H1 (cell line): Measurements from ENCODE around the gene PREB. TPM values are rescaled to one million over a fixed set of nuclear protein-coding genes. Genes with fewer than 3 reads are reported as not detected.

Source experiments
- CREB1 ChIP-seq: IDR thresholded peaks from 2 replicates; pipeline ENCODE4 v1.6.1; 2012; ENCODE audit warnings: inconsistent platforms
- FOSL1 ChIP-seq: IDR thresholded peaks from 2 replicates; pipeline ENCODE4 v1.6.1; 2011; ENCODE audit warnings: mild to moderate bottlenecking, low read depth, low read length, moderate library complexity; ENCODE audit not compliant: insufficient read depth
- GABPA ChIP-seq: IDR thresholded peaks from 2 replicates; pipeline ENCODE4 v1.6.1; 2011; ENCODE audit warnings: mild to moderate bottlenecking, low read length, moderate library complexity, borderline replicate concordance; ENCODE audit not compliant: insufficient read depth
- MAFK ChIP-seq: IDR thresholded peaks from 2 replicates; pipeline ENCODE4 v1.6.1; 2012; ENCODE audit warnings: low read depth, mild to moderate bottlenecking, improper control_type of control experiment, low read length
- SIN3A ChIP-seq, 2 experiments: IDR thresholded peaks in 1 of 2; conservative IDR thresholded peaks in 1 of 2; 2 replicates each; pipeline ENCODE4 v1.6.1; 2011 to 2012; ENCODE audit warnings: low read length in 2 of 2, improper control_type of control experiment in 1 of 2, low read depth in 1 of 2, mild to moderate bottlenecking in 1 of 2
- SIX5 ChIP-seq: IDR thresholded peaks from 2 replicates; pipeline ENCODE4 v1.6.1; 2011; ENCODE audit warnings: mild to moderate bottlenecking, low read depth, low read length
- TBP ChIP-seq: IDR thresholded peaks from 2 replicates; pipeline ENCODE4 v1.6.1; 2011; ENCODE audit warnings: low read depth, low read length, improper control_type of control experiment
- polyA plus RNA-seq, 7 experiments: library from polyadenylated mRNA; depleted of rRNA in 3 of 7; stranded (reverse) in 5 of 7; unstranded in 2 of 7; fragments of >200 nt in 5 of 7; fragments of 200-250 nt in 2 of 7; gene quantifications; 1 replicate in 5 of 7; 2 replicates in 1 of 7; 4 replicates in 1 of 7; pipeline versions ENCODE4 v1.2.1 to v1.2.3, GENCODE V29; 2011 to 2013; ENCODE audit warnings: missing spikeins in 2 of 7, mixed read lengths in 2 of 7
- total RNA-seq: library from RNA; stranded (reverse); fragmentation: NEBNext Ultra II Directional; extraction: Animal tissue kit (Norgen Biotek cat#: 25700); gene quantifications from 2 replicates; pipeline ENCODE4 v1.2.1, GENCODE V29; 2021
- TF ChIP-seq, protein P1 (sequence below): fragments of 300-600 bp; sonication (generic); IDR thresholded peaks from 2 replicates; pipeline ENCODE4 v1.7.1; 2012; ENCODE audit warnings: low read length, moderate library complexity, mild to moderate bottlenecking, inconsistent platforms; ENCODE audit not compliant: insufficient replicate concordance
- TF ChIP-seq, protein P2 (sequence below): IDR thresholded peaks from 2 replicates; pipeline ENCODE4 v1.6.1; 2012; ENCODE audit warnings: inconsistent platforms

PREB gene
- total and polyA plus RNA-seq, 2 of the 8 experiments (the other 6 are each of a cell fraction or from before 2014, with no cell fraction given) = 54.1 to 72.2 TPM

GRCh38 chr2:27138111-27138510 is 3.7 kb upstream of the PREB start (continued):
- TF ChIP-seq, protein P1, sequence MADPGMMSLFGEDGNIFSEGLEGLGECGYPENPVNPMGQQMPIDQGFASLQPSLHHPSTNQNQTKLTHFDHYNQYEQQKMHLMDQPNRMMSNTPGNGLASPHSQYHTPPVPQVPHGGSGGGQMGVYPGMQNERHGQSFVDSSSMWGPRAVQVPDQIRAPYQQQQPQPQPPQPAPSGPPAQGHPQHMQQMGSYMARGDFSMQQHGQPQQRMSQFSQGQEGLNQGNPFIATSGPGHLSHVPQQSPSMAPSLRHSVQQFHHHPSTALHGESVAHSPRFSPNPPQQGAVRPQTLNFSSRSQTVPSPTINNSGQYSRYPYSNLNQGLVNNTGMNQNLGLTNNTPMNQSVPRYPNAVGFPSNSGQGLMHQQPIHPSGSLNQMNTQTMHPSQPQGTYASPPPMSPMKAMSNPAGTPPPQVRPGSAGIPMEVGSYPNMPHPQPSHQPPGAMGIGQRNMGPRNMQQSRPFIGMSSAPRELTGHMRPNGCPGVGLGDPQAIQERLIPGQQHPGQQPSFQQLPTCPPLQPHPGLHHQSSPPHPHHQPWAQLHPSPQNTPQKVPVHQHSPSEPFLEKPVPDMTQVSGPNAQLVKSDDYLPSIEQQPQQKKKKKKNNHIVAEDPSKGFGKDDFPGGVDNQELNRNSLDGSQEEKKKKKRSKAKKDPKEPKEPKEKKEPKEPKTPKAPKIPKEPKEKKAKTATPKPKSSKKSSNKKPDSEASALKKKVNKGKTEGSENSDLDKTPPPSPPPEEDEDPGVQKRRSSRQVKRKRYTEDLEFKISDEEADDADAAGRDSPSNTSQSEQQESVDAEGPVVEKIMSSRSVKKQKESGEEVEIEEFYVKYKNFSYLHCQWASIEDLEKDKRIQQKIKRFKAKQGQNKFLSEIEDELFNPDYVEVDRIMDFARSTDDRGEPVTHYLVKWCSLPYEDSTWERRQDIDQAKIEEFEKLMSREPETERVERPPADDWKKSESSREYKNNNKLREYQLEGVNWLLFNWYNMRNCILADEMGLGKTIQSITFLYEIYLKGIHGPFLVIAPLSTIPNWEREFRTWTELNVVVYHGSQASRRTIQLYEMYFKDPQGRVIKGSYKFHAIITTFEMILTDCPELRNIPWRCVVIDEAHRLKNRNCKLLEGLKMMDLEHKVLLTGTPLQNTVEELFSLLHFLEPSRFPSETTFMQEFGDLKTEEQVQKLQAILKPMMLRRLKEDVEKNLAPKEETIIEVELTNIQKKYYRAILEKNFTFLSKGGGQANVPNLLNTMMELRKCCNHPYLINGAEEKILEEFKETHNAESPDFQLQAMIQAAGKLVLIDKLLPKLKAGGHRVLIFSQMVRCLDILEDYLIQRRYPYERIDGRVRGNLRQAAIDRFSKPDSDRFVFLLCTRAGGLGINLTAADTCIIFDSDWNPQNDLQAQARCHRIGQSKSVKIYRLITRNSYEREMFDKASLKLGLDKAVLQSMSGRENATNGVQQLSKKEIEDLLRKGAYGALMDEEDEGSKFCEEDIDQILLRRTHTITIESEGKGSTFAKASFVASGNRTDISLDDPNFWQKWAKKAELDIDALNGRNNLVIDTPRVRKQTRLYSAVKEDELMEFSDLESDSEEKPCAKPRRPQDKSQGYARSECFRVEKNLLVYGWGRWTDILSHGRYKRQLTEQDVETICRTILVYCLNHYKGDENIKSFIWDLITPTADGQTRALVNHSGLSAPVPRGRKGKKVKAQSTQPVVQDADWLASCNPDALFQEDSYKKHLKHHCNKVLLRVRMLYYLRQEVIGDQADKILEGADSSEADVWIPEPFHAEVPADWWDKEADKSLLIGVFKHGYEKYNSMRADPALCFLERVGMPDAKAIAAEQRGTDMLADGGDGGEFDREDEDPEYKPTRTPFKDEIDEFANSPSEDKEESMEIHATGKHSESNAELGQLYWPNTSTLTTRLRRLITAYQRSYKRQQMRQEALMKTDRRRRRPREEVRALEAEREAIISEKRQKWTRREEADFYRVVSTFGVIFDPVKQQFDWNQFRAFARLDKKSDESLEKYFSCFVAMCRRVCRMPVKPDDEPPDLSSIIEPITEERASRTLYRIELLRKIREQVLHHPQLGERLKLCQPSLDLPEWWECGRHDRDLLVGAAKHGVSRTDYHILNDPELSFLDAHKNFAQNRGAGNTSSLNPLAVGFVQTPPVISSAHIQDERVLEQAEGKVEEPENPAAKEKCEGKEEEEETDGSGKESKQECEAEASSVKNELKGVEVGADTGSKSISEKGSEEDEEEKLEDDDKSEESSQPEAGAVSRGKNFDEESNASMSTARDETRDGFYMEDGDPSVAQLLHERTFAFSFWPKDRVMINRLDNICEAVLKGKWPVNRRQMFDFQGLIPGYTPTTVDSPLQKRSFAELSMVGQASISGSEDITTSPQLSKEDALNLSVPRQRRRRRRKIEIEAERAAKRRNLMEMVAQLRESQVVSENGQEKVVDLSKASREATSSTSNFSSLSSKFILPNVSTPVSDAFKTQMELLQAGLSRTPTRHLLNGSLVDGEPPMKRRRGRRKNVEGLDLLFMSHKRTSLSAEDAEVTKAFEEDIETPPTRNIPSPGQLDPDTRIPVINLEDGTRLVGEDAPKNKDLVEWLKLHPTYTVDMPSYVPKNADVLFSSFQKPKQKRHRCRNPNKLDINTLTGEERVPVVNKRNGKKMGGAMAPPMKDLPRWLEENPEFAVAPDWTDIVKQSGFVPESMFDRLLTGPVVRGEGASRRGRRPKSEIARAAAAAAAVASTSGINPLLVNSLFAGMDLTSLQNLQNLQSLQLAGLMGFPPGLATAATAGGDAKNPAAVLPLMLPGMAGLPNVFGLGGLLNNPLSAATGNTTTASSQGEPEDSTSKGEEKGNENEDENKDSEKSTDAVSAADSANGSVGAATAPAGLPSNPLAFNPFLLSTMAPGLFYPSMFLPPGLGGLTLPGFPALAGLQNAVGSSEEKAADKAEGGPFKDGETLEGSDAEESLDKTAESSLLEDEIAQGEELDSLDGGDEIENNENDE = no peak
- TF ChIP-seq, protein P2, sequence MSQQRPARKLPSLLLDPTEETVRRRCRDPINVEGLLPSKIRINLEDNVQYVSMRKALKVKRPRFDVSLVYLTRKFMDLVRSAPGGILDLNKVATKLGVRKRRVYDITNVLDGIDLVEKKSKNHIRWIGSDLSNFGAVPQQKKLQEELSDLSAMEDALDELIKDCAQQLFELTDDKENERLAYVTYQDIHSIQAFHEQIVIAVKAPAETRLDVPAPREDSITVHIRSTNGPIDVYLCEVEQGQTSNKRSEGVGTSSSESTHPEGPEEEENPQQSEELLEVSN = no peak
- no peak for TF ChIP-seq MAFK
- no peak for TF ChIP-seq SIX5
- TF ChIP-seq GABPA = no peak
- TF ChIP-seq CREB1 = no peak
- TF ChIP-seq TBP = no peak
- no peak for TF ChIP-seq SIN3A (conservative IDR thresholded peaks at IDR 0.05 in 1 of 2, IDR thresholded peaks at IDR 0.05 in 1 of 2; ENCODE audit: low read depth in 1 of 2, low read length in 2 of 2)
- no peak for TF ChIP-seq FOSL1
